ENCODE data around the gene ARHGAP24. TPM values are rescaled to one million over a fixed set of nuclear protein-coding genes. Genes with fewer than 3 reads are reported as not detected.

Gene ARHGAP24
- polyA plus RNA-seq, 1 of the 3 experiments (the other 2 are of a cell fraction) = 1.4 TPM

GRCh38 chr4:85671120-85671519 lies 196.2 kb downstream of the ARHGAP24 start:
- Histone ChIP-seq H3K27ac (ENCODE audit: low read depth in 2 of 2, low read length in 1 of 2) (no peak overlapping the region), H3K79me2 (ENCODE audit: insufficient read depth) (no peaks in the 10 kb centered on the region), H3F3A (replicated peaks; ENCODE audit: insufficient read depth) (no peaks in the 10 kb centered on the region), H3K4me3 (ENCODE audit: low read depth in 2 of 2, low read length in 1 of 2) (no peak overlapping the region), H3K9ac (no peak overlapping the region), H3K4me2 (no peak overlapping the region), H2AFZ (ENCODE audit: low read depth) (no peak overlapping the region), H3K9me3 (no peaks in the 10 kb centered on the region), H4K20me1 (ENCODE audit: insufficient read depth) (no peaks in the 10 kb centered on the region), H3K27me3 (ENCODE audit: insufficient read depth) (no peaks in the 10 kb centered on the region), H3K4me1 (ENCODE audit: control insufficient read depth in 1 of 2, insufficient read depth in 2 of 2, low read depth in 1 of 2, low read length in 1 of 2) (peaks cover 0 to 3% of the 10 kb centered on the region in 2 experiments; a peak in 1 of 4 replicates), H3K36me3 (replicated peaks in 1 of 2; ENCODE audit: control insufficient read depth in 1 of 2, insufficient read depth in 2 of 2, low read length in 1 of 2) (no peaks in the 10 kb centered on the region), H3K9me2 (no peaks in the 10 kb centered on the region)
- CTCF ChIA-PET = no interaction called here
- 21% methylated on average over 2 of the region's 2 CpGs for WGBS (ENCODE audit: low lambda C conversion rate)
- no peak for DNase-seq
- TF ChIP-seq TEAD4 (IDR thresholded peaks at IDR 0.05; ENCODE audit: borderline replicate concordance, insufficient read depth) = no peak
- TF ChIP-seq MEF2A (IDR thresholded peaks at IDR 0.05; ENCODE audit: borderline replicate concordance, low read depth) = no peak
- TF ChIP-seq FOSL2 (IDR thresholded peaks at IDR 0.05; ENCODE audit: borderline replicate concordance, low read depth) = no peak
- no peak for TF ChIP-seq IRF3 (IDR thresholded peaks at IDR 0.05; ENCODE audit: low read depth, low read length)
- TF ChIP-seq RCOR1 (IDR thresholded peaks at IDR 0.05; ENCODE audit: low read length) = no peak
- TF ChIP-seq YY1 (IDR thresholded peaks at IDR 0.05; ENCODE audit: low read depth) = no peak
- no peak for TF ChIP-seq GATA2 (CRISPR knock-in tag; IDR thresholded peaks at IDR 0.05)
- no peak for TF ChIP-seq GABPA (IDR thresholded peaks at IDR 0.05; ENCODE audit: low read depth)
- no peak for TF ChIP-seq ELF1 (IDR thresholded peaks at IDR 0.05)
- TF ChIP-seq REST (IDR thresholded peaks at IDR 0.05; ENCODE audit: low read depth, low read length) = no peak
- TF ChIP-seq NRF1 (IDR thresholded peaks at IDR 0.05; ENCODE audit: low read depth, low read length) = no peak
- TF ChIP-seq MXI1 (IDR thresholded peaks at IDR 0.05; ENCODE audit: low read depth, low read length) = no peak
- TF ChIP-seq NFIC (IDR thresholded peaks at IDR 0.05; ENCODE audit: borderline replicate concordance) = no peak
- no peak for TF ChIP-seq RXRA (IDR thresholded peaks at IDR 0.05; ENCODE audit: borderline replicate concordance, low read depth)
- no peak for TF ChIP-seq ZBTB33 (IDR thresholded peaks at IDR 0.05; ENCODE audit: borderline replicate concordance, low read depth)
- no peak for TF ChIP-seq RAD21 (IDR thresholded peaks at IDR 0.05; ENCODE audit: low read length)
- no peak for TF ChIP-seq FOXJ3 (CRISPR knock-in tag; IDR thresholded peaks at IDR 0.05)
- TF ChIP-seq, protein P1, sequence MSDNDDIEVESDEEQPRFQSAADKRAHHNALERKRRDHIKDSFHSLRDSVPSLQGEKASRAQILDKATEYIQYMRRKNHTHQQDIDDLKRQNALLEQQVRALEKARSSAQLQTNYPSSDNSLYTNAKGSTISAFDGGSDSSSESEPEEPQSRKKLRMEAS (IDR thresholded peaks at IDR 0.05; ENCODE audit: low read depth) = no peak
- POLR2A ChIA-PET = no interaction called here

All from SK-N-SH (cell line).